Stimulated activated CD4-positive, alpha-beta T cell treated with anti-CD3 and anti-CD28 coated beads, Interleukin-4, amount 100 ng/mL, for 48 hours (primary cell): Measurements from ENCODE around the gene S100A10.

Experiments used
- DNase-seq, 2 donors: peaks; one replicate each; pipeline ENCODE4 v3.0.0-alpha.2; 2020; ENCODE audit warnings: low read depth in 2 of 2

S100A10 gene

GRCh38 chr1:151935894-151936602, 57.6 kb downstream of the S100A10 start:
- DNase-seq = no peak

- no peak for DNase-seq
Measured at GRCh38 chr1:151935154-151935553, 58.5 kb downstream of the S100A10 start.

- peak in 1 of 2 donors; percentile 19 for DNase-seq
Measured at GRCh38 chr1:151934048-151934493, 59.6 kb downstream of the S100A10 start.
